ENCODE results near the gene OCRL. TPM values are rescaled to one million over a fixed set of nuclear protein-coding genes. Genes with fewer than 3 reads are reported as not detected.

OCRL gene
- total RNA-seq, result 13.2 and 17.2 TPM in 2 replicates

GRCh38 chrX:129540068-129540653 lies at the start of gene OCRL:
OCRL (plus strand) TSS chrX:129540259; CDS start chrX:129540440, 181 bp downstream.

GRCh38 chrX:129523079-129523911 lies 16.8 kb upstream of the OCRL start, which contains the start of gene SMARCA1:
SMARCA1 (minus strand) TSS chrX:129523490; CDS start chrX:129523370, 120 bp downstream.

Other genes with a start within 250 kb of the OCRL start
- gene SMARCA1, start 16.8 kb upstream of the OCRL start, total RNA-seq, result 24.0 and 39.4 TPM in 2 replicates
- gene APLN, start 114.7 kb downstream of the OCRL start, total RNA-seq, result 92.7 and 138 TPM in 2 replicates
- gene XPNPEP2, start 198.7 kb downstream of the OCRL start, total RNA-seq, result not detected in 2 replicates
- not detected in 2 replicates for gene SASH3, start 239.7 kb downstream of the OCRL start, total RNA-seq

Data from endothelial cell of coronary artery (primary cell).